ENCODE measurements around the gene SORCS3. TPM values are rescaled to one million over a fixed set of nuclear protein-coding genes. Genes with fewer than 3 reads are reported as not detected.

SORCS3 gene
- total and polyA plus RNA-seq, 2 of the 4 experiments (the other 2 are of a cell fraction): not detected

DNA sequence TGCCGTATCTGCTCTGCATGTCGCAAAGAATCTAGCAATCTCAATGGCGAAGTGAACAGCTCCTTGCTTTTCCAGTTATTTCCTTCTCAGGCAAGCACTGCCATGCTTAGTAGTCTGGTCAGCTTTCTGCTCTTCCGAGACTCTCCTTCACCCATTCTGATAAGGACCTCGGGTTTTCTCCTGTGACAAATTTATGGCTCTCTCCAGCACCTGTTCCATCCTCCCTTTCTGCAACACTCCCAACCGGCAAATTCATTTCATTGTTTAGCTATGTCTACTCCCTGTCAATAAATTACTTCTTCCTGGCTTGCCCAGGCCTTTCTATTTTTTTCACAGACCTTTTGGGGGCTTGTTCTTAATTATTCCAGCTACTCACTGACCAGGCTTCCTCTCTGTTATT, 252.6 kb downstream of the SORCS3 start:
- no peak overlapping the region for H4K8ac ChIP-seq (ENCODE audit: low read depth in 2 of 2, low read length in 2 of 2)
- no peak overlapping the region for H3K23ac ChIP-seq (ENCODE audit: low read depth, low read length)
- no peak for DNase-seq
- BruUV-seq (replicated peaks): no TSS peak
- ChIA-PET POLR2A (ENCODE audit: unreplicated experiment) (no interaction called here), CTCF (no interaction called here)
- TF ChIP-seq RAD21 (IDR thresholded peaks at IDR 0.05; ENCODE audit: low read length) (no peak), SMC3 (IDR thresholded peaks at IDR 0.05; ENCODE audit: low read depth, low read length) (no peak), BHLHE40 (IDR thresholded peaks at IDR 0.05; ENCODE audit: low read depth, low read length) (no peak), MAZ (IDR thresholded peaks at IDR 0.05; ENCODE audit: borderline replicate concordance, low read depth, low read length) (no peak), MAFK (IDR thresholded peaks at IDR 0.05; ENCODE audit: low read depth, low read length) (no peak), RCOR1 (IDR thresholded peaks at IDR 0.05; ENCODE audit: insufficient replicate concordance, low read length) (no peak)
- TF ChIP-seq, protein P1, sequence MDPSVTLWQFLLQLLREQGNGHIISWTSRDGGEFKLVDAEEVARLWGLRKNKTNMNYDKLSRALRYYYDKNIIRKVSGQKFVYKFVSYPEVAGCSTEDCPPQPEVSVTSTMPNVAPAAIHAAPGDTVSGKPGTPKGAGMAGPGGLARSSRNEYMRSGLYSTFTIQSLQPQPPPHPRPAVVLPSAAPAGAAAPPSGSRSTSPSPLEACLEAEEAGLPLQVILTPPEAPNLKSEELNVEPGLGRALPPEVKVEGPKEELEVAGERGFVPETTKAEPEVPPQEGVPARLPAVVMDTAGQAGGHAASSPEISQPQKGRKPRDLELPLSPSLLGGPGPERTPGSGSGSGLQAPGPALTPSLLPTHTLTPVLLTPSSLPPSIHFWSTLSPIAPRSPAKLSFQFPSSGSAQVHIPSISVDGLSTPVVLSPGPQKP (IDR thresholded peaks at IDR 0.05; ENCODE audit: borderline replicate concordance, low read depth, low read length): no peak
- TF ChIP-seq, protein P2, sequence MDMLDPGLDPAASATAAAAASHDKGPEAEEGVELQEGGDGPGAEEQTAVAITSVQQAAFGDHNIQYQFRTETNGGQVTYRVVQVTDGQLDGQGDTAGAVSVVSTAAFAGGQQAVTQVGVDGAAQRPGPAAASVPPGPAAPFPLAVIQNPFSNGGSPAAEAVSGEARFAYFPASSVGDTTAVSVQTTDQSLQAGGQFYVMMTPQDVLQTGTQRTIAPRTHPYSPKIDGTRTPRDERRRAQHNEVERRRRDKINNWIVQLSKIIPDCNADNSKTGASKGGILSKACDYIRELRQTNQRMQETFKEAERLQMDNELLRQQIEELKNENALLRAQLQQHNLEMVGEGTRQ (IDR thresholded peaks at IDR 0.05; ENCODE audit: low read depth, low read length): no peak
- peaks cover 14% of the 10 kb centered on the region; the same call in 1 of the 2 replicates for H3K9me3 ChIP-seq (ENCODE audit: control insufficient read depth, insufficient read depth, low read length)
- no peak for ATAC-seq (ENCODE audit: low read depth)
- H2BK5ac ChIP-seq (ENCODE audit: low read depth, low read length, poor library complexity, severe bottlenecking): no peak overlapping the region
- no peak overlapping the region for H2BK120ac ChIP-seq (ENCODE audit: low read depth, low read length)
- intact Hi-C loops (cut with micrococcal nuclease): no loop called here
- no peak overlapping the region for H2AFZ ChIP-seq (replicated peaks; ENCODE audit: low read length, poor library complexity)
- no peaks in the 10 kb centered on the region for H3K9me1 ChIP-seq (ENCODE audit: insufficient read depth, low read length)
- no peak overlapping the region for H4K91ac ChIP-seq (ENCODE audit: insufficient read depth, low read depth, low read length)
- H3K27me3 ChIP-seq (ENCODE audit: control insufficient read depth, insufficient read depth, low read length): no peaks in the 10 kb centered on the region
- H3K4ac ChIP-seq (ENCODE audit: low read depth, low read length): no peak overlapping the region
- no peaks in the 10 kb centered on the region for H3K4me1 ChIP-seq (ENCODE audit: control insufficient read depth, insufficient read depth, low read length)
- no peak overlapping the region for H3K18ac ChIP-seq (ENCODE audit: low read depth, low read length)
- no peak overlapping the region for H3K27ac ChIP-seq (ENCODE audit: insufficient read depth, low read length)
- H3K56ac ChIP-seq (ENCODE audit: extremely low read depth, insufficient read depth, low read length): no peak overlapping the region
- 26% methylated on average over 3 of the region's 6 CpGs; no CpG with 5 or more reads in 1 of the 2 experiments for WGBS, 2 experiments (ENCODE audit: extremely low coverage in 2 of 2, insufficient read length in 1 of 2)
- in situ Hi-C loops (cut with MboI; ENCODE audit: low sequenced_read_pairs): no loop called here
- H3K36me3 ChIP-seq (ENCODE audit: control insufficient read depth, insufficient read depth, low read length): no peaks in the 10 kb centered on the region
- no peak overlapping the region for H3K4me2 ChIP-seq (ENCODE audit: low read depth, low read length)
- H2AK9ac ChIP-seq (replicated peaks; ENCODE audit: low read depth, low read length, poor library complexity): no peak overlapping the region
- H4K5ac ChIP-seq (ENCODE audit: low read depth, low read length): no peak overlapping the region
- no peak overlapping the region for H2BK15ac ChIP-seq (ENCODE audit: low read depth, low read length)
- no peak overlapping the region for H3K9ac ChIP-seq (ENCODE audit: low read depth, low read length)
- H3K4me3 ChIP-seq (ENCODE audit: insufficient read depth, low read depth, low read length): no peak overlapping the region
- H3K79me1 ChIP-seq (ENCODE audit: low read depth in 1 of 2, low read length in 2 of 2): no peaks in the 10 kb centered on the region
- H2BK20ac ChIP-seq (ENCODE audit: low read depth, low read length): no peak overlapping the region
- H3K14ac ChIP-seq (replicated peaks; ENCODE audit: low read depth, low read length): no peak overlapping the region
- dilution Hi-C loops (cut with HindIII; ENCODE audit: low sequenced_read_pairs, unreplicated experiment): no loop called here
- no peaks in the 10 kb centered on the region for H4K20me1 ChIP-seq (ENCODE audit: insufficient read depth, low read length)
- H2AK5ac ChIP-seq (ENCODE audit: low read depth, low read length): no peak overlapping the region

All from IMR-90 (cell line).